T-helper 2 cell treated with Interferon-gamma antibody and Interleukin-4, amounts not matched to agents 5 μg/mL and 100 μg/mL, for 36 hours (primary cell): ENCODE results near the gene PPP1CA.

Experiments used
- DNase-seq: peaks from one replicate; pipeline ENCODE4 v3.0.0; 2021; ENCODE audit warnings: low spot score
- H3K27ac Mint-ChIP-seq: one replicate; pipeline ENCODE4 v1.8.0; 2021; ENCODE audit warnings: mild to moderate bottlenecking, mixed read lengths
- H3K27me3 Mint-ChIP-seq: one replicate; pipeline ENCODE4 v1.8.0; 2021; ENCODE audit warnings: low read depth, mixed read lengths
- H3K36me3 Mint-ChIP-seq: one replicate; pipeline ENCODE4 v1.8.0; 2021; ENCODE audit warnings: low read depth, mixed read lengths
- H3K4me1 Mint-ChIP-seq: one replicate; pipeline ENCODE4 v1.8.0; 2021; ENCODE audit warnings: low read depth, mixed read lengths
- H3K4me3 Mint-ChIP-seq: one replicate; pipeline ENCODE4 v1.8.0; 2022; ENCODE audit warnings: mild to moderate bottlenecking, moderate library complexity, mixed read lengths
- H3K9me3 Mint-ChIP-seq: one replicate; pipeline ENCODE4 v1.8.0; 2021; ENCODE audit warnings: mixed read lengths

The PPP1CA gene

GRCh38 chr11:67396587-67397389 lies 4.9 kb downstream of the PPP1CA start:
- no peaks in the 10 kb centered on the region for H3K27me3 Mint-ChIP-seq
- peak overlapping the region; percentile 62 for H3K4me3 Mint-ChIP-seq
- H3K4me1 Mint-ChIP-seq, result peaks cover 28% of the 10 kb centered on the region
- H3K27ac Mint-ChIP-seq, result peak overlapping the region; percentile 81
- H3K36me3 Mint-ChIP-seq, result peaks cover 54% of the 10 kb centered on the region
- no peak for DNase-seq
- H3K9me3 Mint-ChIP-seq, result no peaks in the 10 kb centered on the region

GRCh38 chr11:67396259-67396581 lies 5.4 kb downstream of the PPP1CA start:
- peaks cover 54% of the 10 kb centered on the region for H3K36me3 Mint-ChIP-seq
- H3K27ac Mint-ChIP-seq, result peak overlapping the region; percentile 55
- H3K9me3 Mint-ChIP-seq, result no peaks in the 10 kb centered on the region
- no peak for DNase-seq
- H3K4me1 Mint-ChIP-seq, result peaks cover 29% of the 10 kb centered on the region
- no peak overlapping the region for H3K4me3 Mint-ChIP-seq
- H3K27me3 Mint-ChIP-seq, result no peaks in the 10 kb centered on the region

GRCh38 chr11:67395555-67396258 lies 6.0 kb downstream of the PPP1CA start:
- no peak for DNase-seq
- peaks cover 31% of the 10 kb centered on the region for H3K4me1 Mint-ChIP-seq

GRCh38 chr11:67393990-67394389 lies 7.7 kb downstream of the PPP1CA start:
- Mint-ChIP-seq H3K27ac (peak overlapping the region; percentile 55), H3K9me3 (no peaks in the 10 kb centered on the region), H3K4me1 (peaks cover 31% of the 10 kb centered on the region), H3K36me3 (peaks cover 37% of the 10 kb centered on the region), H3K4me3 (peak overlapping the region; percentile 46), H3K27me3 (no peaks in the 10 kb centered on the region)
- DNase-seq, result no peak

More at GRCh38 chr11:67395555-67396258, 6.0 kb downstream of the PPP1CA start:
- Mint-ChIP-seq H3K36me3 (peaks cover 53% of the 10 kb centered on the region), H3K27me3 (no peaks in the 10 kb centered on the region), H3K4me3 (no peak overlapping the region), H3K9me3 (no peaks in the 10 kb centered on the region), H3K27ac (no peak overlapping the region)

GRCh38 chr11:67393437-67393836 lies 8.2 kb downstream of the PPP1CA start:
- peaks cover 31% of the 10 kb centered on the region for H3K4me1 Mint-ChIP-seq
- DNase-seq, result no peak
- peak overlapping the region; percentile 97 for H3K4me3 Mint-ChIP-seq
- H3K27me3 Mint-ChIP-seq, result no peaks in the 10 kb centered on the region
- peaks cover 35% of the 10 kb centered on the region for H3K36me3 Mint-ChIP-seq
- H3K27ac Mint-ChIP-seq, result no peak overlapping the region
- no peaks in the 10 kb centered on the region for H3K9me3 Mint-ChIP-seq

GRCh38 chr11:67392183-67392715 lies 9.4 kb downstream of the PPP1CA start:
- Mint-ChIP-seq H3K4me1 (peaks cover 26% of the 10 kb centered on the region), H3K9me3 (no peaks in the 10 kb centered on the region), H3K4me3 (peak overlapping the region; percentile 97), H3K36me3 (peaks cover 25% of the 10 kb centered on the region), H3K27me3 (peaks cover under 1% of the 10 kb centered on the region), H3K27ac (peak overlapping the region; percentile 77)
- DNase-seq, result no peak

GRCh38 chr11:67391304-67392182 lies 10.1 kb downstream of the PPP1CA start, which contains the start of gene RAD9A:
TSS of gene RAD9A (plus strand) at chr11:67391986. CDS start at chr11:67392045, 59 bp downstream.
- Mint-ChIP-seq H3K36me3 (peaks cover 21% of the 10 kb centered on the region), H3K9me3 (no peaks in the 10 kb centered on the region), H3K27ac (peak within 1 kb of the TSS; percentile 77), H3K27me3 (peaks cover 6% of the 10 kb centered on the region), H3K4me3 (peak within 1 kb of the TSS; percentile 97), H3K4me1 (peaks cover 22% of the 10 kb centered on the region)
- DNase-seq, result peak; percentile 91

GRCh38 chr11:67390947-67391303 lies 10.7 kb downstream of the PPP1CA start:
- H3K4me3 Mint-ChIP-seq, result peak overlapping the region; percentile 97
- H3K36me3 Mint-ChIP-seq, result peaks cover 15% of the 10 kb centered on the region
- H3K27me3 Mint-ChIP-seq, result peaks cover 7% of the 10 kb centered on the region
- H3K4me1 Mint-ChIP-seq, result peaks cover 18% of the 10 kb centered on the region
- H3K27ac Mint-ChIP-seq, result peak overlapping the region; percentile 60
- no peaks in the 10 kb centered on the region for H3K9me3 Mint-ChIP-seq
- DNase-seq, result no peak

GRCh38 chr11:67389477-67389876 lies 12.2 kb downstream of the PPP1CA start:
- DNase-seq, result peak; percentile 41
- Mint-ChIP-seq H3K4me1 (peaks cover 18% of the 10 kb centered on the region), H3K36me3 (peaks cover 15% of the 10 kb centered on the region), H3K27ac (peak overlapping the region; percentile 53), H3K27me3 (peaks cover 18% of the 10 kb centered on the region), H3K9me3 (no peaks in the 10 kb centered on the region), H3K4me3 (peak overlapping the region; percentile 70)

- peaks cover 12% of the 10 kb centered on the region for H3K4me1 Mint-ChIP-seq
- H3K27ac Mint-ChIP-seq, result no peak overlapping the region
- H3K36me3 Mint-ChIP-seq, result peaks cover 2% of the 10 kb centered on the region
- DNase-seq, result no peak
- peaks cover 21% of the 10 kb centered on the region for H3K27me3 Mint-ChIP-seq
- no peak overlapping the region for H3K4me3 Mint-ChIP-seq
- no peaks in the 10 kb centered on the region for H3K9me3 Mint-ChIP-seq
Observed at GRCh38 chr11:67387518-67387917, 14.1 kb downstream of the PPP1CA start.

- H3K36me3 Mint-ChIP-seq, result no peaks in the 10 kb centered on the region
- H3K4me3 Mint-ChIP-seq, result no peak overlapping the region
- H3K27me3 Mint-ChIP-seq, result peaks cover 23% of the 10 kb centered on the region
- DNase-seq, result no peak
- no peaks in the 10 kb centered on the region for H3K9me3 Mint-ChIP-seq
- no peak overlapping the region for H3K27ac Mint-ChIP-seq
- H3K4me1 Mint-ChIP-seq, result peaks cover 15% of the 10 kb centered on the region
Observed at GRCh38 chr11:67387069-67387468, 14.6 kb downstream of the PPP1CA start.

GRCh38 chr11:67384851-67385366 lies 16.7 kb downstream of the PPP1CA start:
- Mint-ChIP-seq H3K36me3 (no peaks in the 10 kb centered on the region), H3K27me3 (peaks cover 26% of the 10 kb centered on the region), H3K9me3 (no peaks in the 10 kb centered on the region), H3K27ac (no peak overlapping the region), H3K4me3 (no peak overlapping the region), H3K4me1 (peaks cover 14% of the 10 kb centered on the region)
- no peak for DNase-seq
